ENCODE measurements around the gene PTPRR. TPM values are rescaled to one million over a fixed set of nuclear protein-coding genes. Genes with fewer than 3 reads are reported as not detected.

PTPRR gene
- total and polyA plus RNA-seq, 7 donors = 0.99 to 38.6 (median 4.2) TPM

GRCh38 chr12:70796989-70797388, 123.5 kb downstream of the PTPRR start:
- Histone ChIP-seq H3K4me3 (no peak overlapping the region), H3K27me3 (no peaks in the 10 kb centered on the region), H3K9me3 (no peaks in the 10 kb centered on the region), H3K4me1 (no peaks in the 10 kb centered on the region), H3K27ac (no peak overlapping the region), H3K36me3 (no peaks in the 10 kb centered on the region)
- 82 to 83% methylated on average over 2 of the region's 2 CpGs for WGBS, 2 donors
- no peak for DNase-seq
- TF ChIP-seq POLR2AphosphoS5 (IDR thresholded peaks at IDR 0.05) (no peak), CTCF (IDR thresholded peaks at IDR 0.05) (no peak), POLR2A (IDR thresholded peaks at IDR 0.05) (no peak)
- intact Hi-C loops (cut with DNase I) = no loop called here

GRCh38 chr12:70795608-70796007, 124.9 kb downstream of the PTPRR start:
- Histone ChIP-seq H3K9me3 (no peaks in the 10 kb centered on the region), H3K4me3 (no peak overlapping the region), H3K27ac (no peak overlapping the region), H3K4me1 (no peaks in the 10 kb centered on the region), H3K27me3 (no peaks in the 10 kb centered on the region), H3K36me3 (no peaks in the 10 kb centered on the region)
- TF ChIP-seq POLR2A (IDR thresholded peaks at IDR 0.05) = no peak
- DNase-seq = no peak
- 79 to 83% methylated on average over 4 of the region's 4 CpGs for WGBS, 2 donors
- intact Hi-C loops (cut with DNase I) = no loop called here

- H3K36me3 ChIP-seq = no peaks in the 10 kb centered on the region
- H3K4me3 ChIP-seq = no peak overlapping the region
- no peaks in the 10 kb centered on the region for H3K27me3 ChIP-seq
- no peaks in the 10 kb centered on the region for H3K9me3 ChIP-seq
- intact Hi-C loops (cut with DNase I) = no loop called here
- no peak for TF ChIP-seq POLR2AphosphoS5 (IDR thresholded peaks at IDR 0.05)
- no peak for TF ChIP-seq CTCF (IDR thresholded peaks at IDR 0.05)
- TF ChIP-seq EP300 (IDR thresholded peaks at IDR 0.05) = no peak
- no peak for TF ChIP-seq POLR2A (IDR thresholded peaks at IDR 0.05)
- DNase-seq = no peak
- H3K4me1 ChIP-seq = no peaks in the 10 kb centered on the region
- H3K27ac ChIP-seq = no peak overlapping the region
These were observed 126.4 kb downstream of the PTPRR start for GRCh38 chr12:70794131-70794530.

GRCh38 chr12:70788774-70789173, 131.8 kb downstream of the PTPRR start:
- Histone ChIP-seq H3K36me3 (no peaks in the 10 kb centered on the region), H3K27me3 (no peaks in the 10 kb centered on the region), H3K4me1 (no peaks in the 10 kb centered on the region), H3K4me3 (no peak overlapping the region), H3K27ac (no peak overlapping the region), H3K9me3 (no peaks in the 10 kb centered on the region)
- intact Hi-C loops (cut with DNase I) = no loop called here
- no peak for TF ChIP-seq POLR2AphosphoS5 (IDR thresholded peaks at IDR 0.05)
- TF ChIP-seq POLR2A (IDR thresholded peaks at IDR 0.05) = no peak
- TF ChIP-seq EP300 (IDR thresholded peaks at IDR 0.05) = no peak
- TF ChIP-seq CTCF (IDR thresholded peaks at IDR 0.05) = no peak
- DNase-seq = no peak
- WGBS, 2 donors = 85 to 87% methylated on average over 5 of the region's 5 CpGs

GRCh38 chr12:70787612-70788011, 132.9 kb downstream of the PTPRR start:
- H3K4me1 ChIP-seq = no peaks in the 10 kb centered on the region
- intact Hi-C loops (cut with DNase I) = no loop called here
- 81 to 94% methylated on average over 1 of the region's 1 CpG for WGBS, 2 donors
- no peak for DNase-seq
- TF ChIP-seq POLR2A (IDR thresholded peaks at IDR 0.05) (no peak), CTCF (IDR thresholded peaks at IDR 0.05) (no peak), EP300 (IDR thresholded peaks at IDR 0.05) (no peak), POLR2AphosphoS5 (IDR thresholded peaks at IDR 0.05) (no peak)
- H3K36me3 ChIP-seq = no peaks in the 10 kb centered on the region
- no peaks in the 10 kb centered on the region for H3K27me3 ChIP-seq
- H3K4me3 ChIP-seq = no peak overlapping the region
- H3K9me3 ChIP-seq = no peaks in the 10 kb centered on the region
- no peak overlapping the region for H3K27ac ChIP-seq
